ENCODE results near the gene UBN1.

DNA sequence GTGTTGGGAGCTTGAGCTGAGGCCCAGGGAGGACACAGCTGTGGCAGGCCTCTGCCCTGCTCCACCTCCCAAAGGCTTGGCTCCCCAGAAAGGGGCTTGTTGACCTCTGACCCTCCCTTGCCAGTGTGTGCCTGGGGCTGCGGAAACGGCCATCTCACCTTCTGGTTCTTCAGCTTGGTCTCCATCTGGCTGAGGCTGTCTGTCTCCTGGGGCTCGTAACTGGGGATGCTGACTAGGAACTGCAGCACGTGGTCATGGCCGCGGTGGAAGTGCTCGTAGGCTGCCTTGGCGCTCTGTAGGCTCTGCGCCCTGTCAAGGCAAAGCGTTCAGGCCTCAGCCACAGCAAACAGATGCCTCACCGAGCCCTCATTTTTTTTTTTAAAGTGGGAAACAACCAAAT, 42.7 kb downstream of the UBN1 start:
- TF ChIP-seq, protein P1, sequence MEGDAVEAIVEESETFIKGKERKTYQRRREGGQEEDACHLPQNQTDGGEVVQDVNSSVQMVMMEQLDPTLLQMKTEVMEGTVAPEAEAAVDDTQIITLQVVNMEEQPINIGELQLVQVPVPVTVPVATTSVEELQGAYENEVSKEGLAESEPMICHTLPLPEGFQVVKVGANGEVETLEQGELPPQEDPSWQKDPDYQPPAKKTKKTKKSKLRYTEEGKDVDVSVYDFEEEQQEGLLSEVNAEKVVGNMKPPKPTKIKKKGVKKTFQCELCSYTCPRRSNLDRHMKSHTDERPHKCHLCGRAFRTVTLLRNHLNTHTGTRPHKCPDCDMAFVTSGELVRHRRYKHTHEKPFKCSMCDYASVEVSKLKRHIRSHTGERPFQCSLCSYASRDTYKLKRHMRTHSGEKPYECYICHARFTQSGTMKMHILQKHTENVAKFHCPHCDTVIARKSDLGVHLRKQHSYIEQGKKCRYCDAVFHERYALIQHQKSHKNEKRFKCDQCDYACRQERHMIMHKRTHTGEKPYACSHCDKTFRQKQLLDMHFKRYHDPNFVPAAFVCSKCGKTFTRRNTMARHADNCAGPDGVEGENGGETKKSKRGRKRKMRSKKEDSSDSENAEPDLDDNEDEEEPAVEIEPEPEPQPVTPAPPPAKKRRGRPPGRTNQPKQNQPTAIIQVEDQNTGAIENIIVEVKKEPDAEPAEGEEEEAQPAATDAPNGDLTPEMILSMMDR (IDR thresholded peaks at IDR 0.05): no peak
- TF ChIP-seq POLR2A (IDR thresholded peaks at IDR 0.05): no peak

Measured in testis (tissue), 2 donors.